Naive thymus-derived CD4-positive, alpha-beta T cell (primary cell): ENCODE data around the gene MYOM3. TPM values are rescaled to one million over a fixed set of nuclear protein-coding genes. Genes with fewer than 3 reads are reported as not detected.

Experiments
- ATAC-seq: fragments of 150-1000 bp; cut with Tn5 transposase; 2 replicates; pipeline ENCODE4 v1.10.0; 2021; ENCODE audit warnings: mild to moderate bottlenecking, moderate library complexity
- CTCF ChIA-PET: fragments of 350-600 bp; sonication (Branson Sonifier 250); formaldehyde crosslinking; loops from one replicate; lab custom pipeline; 2021; ENCODE audit warnings: antibody characterized with exemption; lab: Charles Lee
- POLR2A ChIA-PET: fragments of 350-600 bp; sonication (Branson Sonifier 250); formaldehyde crosslinking; loops from one replicate; lab custom pipeline; 2021; ENCODE audit warnings: antibody characterized with exemption, inconsistent platforms; lab: Charles Lee
- DNase-seq, 9 donors: peaks; one replicate each; pipeline versions ENCODE4 v3.0.0 to v3.0.0-alpha.2; 2020 to 2022; ENCODE audit warnings: mixed read lengths in 1 of 9
- H3K27ac ChIP-seq: one replicate; pipeline ENCODE4 v1.7.0; 2013; ENCODE audit warnings: mild to moderate bottlenecking, low read depth, low read length, moderate library complexity
- H3K27me3 ChIP-seq, 2 donors: one replicate each; pipeline ENCODE4 v1.7.0; 2013; ENCODE audit warnings: low read length in 2 of 2, mild to moderate bottlenecking in 2 of 2, moderate library complexity in 2 of 2; ENCODE audit not compliant: control insufficient read depth in 2 of 2, insufficient read depth in 2 of 2
- H3K36me3 ChIP-seq, 3 experiments: 1 replicate in 2 of 3; 2 replicates in 1 of 3; pipeline ENCODE4 v1.7.0; 2013; ENCODE audit warnings: low read length in 3 of 3, mild to moderate bottlenecking in 3 of 3, moderate library complexity in 1 of 3; ENCODE audit not compliant: insufficient read depth in 3 of 3, control insufficient read depth in 2 of 3
- H3K4me1 ChIP-seq, 2 donors: one replicate each; pipeline ENCODE4 v1.7.0; 2013; ENCODE audit warnings: low read length in 2 of 2, mild to moderate bottlenecking in 2 of 2, moderate library complexity in 1 of 2; ENCODE audit not compliant: control insufficient read depth in 2 of 2, insufficient read depth in 2 of 2
- H3K4me3 ChIP-seq: 2 replicates; pipeline ENCODE4 v1.7.0; 2013; ENCODE audit warnings: mild to moderate bottlenecking, low read length
- H3K9me3 ChIP-seq, 3 experiments: 1 replicate in 2 of 3; 2 replicates in 1 of 3; pipeline ENCODE4 v1.7.0; 2013; ENCODE audit warnings: low read length in 3 of 3; ENCODE audit not compliant: control insufficient read depth in 2 of 3
- H3K27ac Mint-ChIP-seq, 9 donors: one replicate each; pipeline ENCODE4 v1.8.0; 2020 to 2022; ENCODE audit warnings: mixed read lengths in 9 of 9, mild to moderate bottlenecking in 8 of 9, moderate library complexity in 5 of 9, inconsistent platforms in 2 of 9
- H3K27me3 Mint-ChIP-seq, 5 donors: one replicate each; pipeline ENCODE4 v1.8.0; 2021 to 2022; ENCODE audit warnings: mixed read lengths in 5 of 5, mild to moderate bottlenecking in 1 of 5
- H3K36me3 Mint-ChIP-seq, 5 donors: one replicate each; pipeline ENCODE4 v1.8.0; 2020 to 2022; ENCODE audit warnings: mixed read lengths in 5 of 5, mild to moderate bottlenecking in 3 of 5, inconsistent platforms in 1 of 5
- H3K4me1 Mint-ChIP-seq, 7 donors: one replicate each; pipeline ENCODE4 v1.8.0; 2020 to 2022; ENCODE audit warnings: mixed read lengths in 7 of 7, mild to moderate bottlenecking in 3 of 7, inconsistent platforms in 1 of 7
- H3K4me3 Mint-ChIP-seq, 10 donors: one replicate each; pipeline ENCODE4 v1.8.0; 2020 to 2022; ENCODE audit warnings: mild to moderate bottlenecking in 10 of 10, mixed read lengths in 10 of 10, moderate library complexity in 6 of 10, inconsistent platforms in 2 of 10
- H3K9me3 Mint-ChIP-seq, 11 donors: one replicate each; pipeline ENCODE4 v1.8.0; 2020 to 2022; ENCODE audit warnings: mixed read lengths in 11 of 11, mild to moderate bottlenecking in 4 of 11, inconsistent platforms in 1 of 11, moderate library complexity in 1 of 11
- intact Hi-C, 2 donors: fragments of 100-400 bp; cut with micrococcal nuclease; formaldehyde crosslinking; loops; one replicate each; pipeline ENCODE4 v1.15.1; 2023
- polyA plus RNA-seq, 2 donors: library from polyadenylated mRNA; unstranded; fragments of 300-500 nt; fragmentation: Illumina TruSeq; gene quantifications; one replicate each; pipeline ENCODE4 v1.2.3, GENCODE V29; 2021
- total RNA-seq, 6 experiments: library from RNA in 5 of 6; stranded (reverse) in 5 of 6; gene quantifications; 1 replicate in 5 of 6; 2 replicates in 1 of 6; pipeline ENCODE4 v1.2.3 and lab custom pipeline; 2021 to 2026

The MYOM3 gene
- total and polyA plus RNA-seq, 7 experiments from 2014 or later: not detected

DNA sequence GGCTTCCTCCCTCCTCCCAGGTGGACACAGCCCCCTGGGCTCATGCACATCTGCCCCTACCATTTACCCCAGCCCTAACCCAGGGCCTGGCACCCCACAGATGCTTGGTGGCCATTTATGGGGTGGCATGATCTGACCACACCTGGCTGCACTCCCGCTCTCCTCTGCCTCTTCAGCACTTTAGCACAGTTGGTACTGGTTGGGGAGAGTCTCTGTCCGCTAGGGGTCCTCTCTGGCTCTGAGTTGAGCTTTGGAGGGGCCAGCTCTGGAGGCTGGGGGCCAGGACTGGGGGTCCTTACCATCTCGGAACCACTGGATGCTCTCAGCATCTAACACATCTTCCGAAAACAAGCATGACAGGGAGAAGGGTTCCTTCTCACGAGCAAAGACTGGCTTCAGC lies 17.4 kb downstream of the MYOM3 start:
- Mint-ChIP-seq H3K27me3 (peaks cover 0 to 3% (median 0%) of the 10 kb centered on the region in 5 donors), H3K36me3 (no peaks in the 10 kb centered on the region), H3K4me3 (no peak overlapping the region), H3K27ac (no peak overlapping the region), H3K4me1 (no peaks in the 10 kb centered on the region), H3K9me3 (peaks cover 0 to 4% (median 0%) of the 10 kb centered on the region in 11 donors)
- ChIA-PET CTCF (no interaction called here), POLR2A (no interaction called here)
- no peaks in the 10 kb centered on the region for H3K36me3 ChIP-seq
- H3K4me1 ChIP-seq: no peaks in the 10 kb centered on the region
- no peak overlapping the region for H3K27ac ChIP-seq
- no peaks in the 10 kb centered on the region for H3K9me3 ChIP-seq
- H3K4me3 ChIP-seq: no peak overlapping the region
- ATAC-seq (no peak), DNase-seq (no peak)
- intact Hi-C loops: no loop called here
- H3K27me3 ChIP-seq: no peaks in the 10 kb centered on the region

DNA sequence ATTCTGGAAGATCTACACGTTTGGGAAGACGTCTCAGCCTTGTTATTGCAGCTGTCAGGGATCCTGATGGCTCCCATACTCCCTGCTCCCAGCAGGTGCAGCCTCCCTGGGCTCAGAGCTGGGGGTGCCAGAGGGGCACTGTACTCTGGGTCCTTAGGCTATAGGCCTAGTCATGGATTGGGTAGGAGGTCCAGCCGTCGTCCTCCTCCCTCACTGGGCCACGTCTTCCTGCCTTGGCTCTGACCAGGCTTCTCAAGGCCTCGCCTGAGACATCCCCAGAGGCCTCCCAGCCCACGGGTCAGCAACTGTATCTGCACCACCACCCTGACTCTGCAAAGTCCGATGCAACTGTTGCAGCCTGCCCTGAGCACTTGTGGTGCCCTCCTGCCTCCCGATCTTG lies 18.2 kb downstream of the MYOM3 start:
- Mint-ChIP-seq H3K36me3 (no peaks in the 10 kb centered on the region), H3K9me3 (peaks cover 0 to 4% (median 0%) of the 10 kb centered on the region in 11 donors), H3K4me3 (no peak overlapping the region), H3K27ac (no peak overlapping the region), H3K4me1 (no peaks in the 10 kb centered on the region), H3K27me3 (peaks cover 0 to 3% (median 0%) of the 10 kb centered on the region in 5 donors)
- Histone ChIP-seq H3K9me3 (no peaks in the 10 kb centered on the region), H3K4me3 (no peak overlapping the region), H3K27ac (no peak overlapping the region), H3K36me3 (no peaks in the 10 kb centered on the region), H3K4me1 (no peaks in the 10 kb centered on the region), H3K27me3 (no peaks in the 10 kb centered on the region)
- POLR2A ChIA-PET: no interaction called here
- intact Hi-C loops: no loop called here
- ATAC-seq (no peak), DNase-seq (no peak)
- CTCF ChIA-PET: no interaction called here

DNA sequence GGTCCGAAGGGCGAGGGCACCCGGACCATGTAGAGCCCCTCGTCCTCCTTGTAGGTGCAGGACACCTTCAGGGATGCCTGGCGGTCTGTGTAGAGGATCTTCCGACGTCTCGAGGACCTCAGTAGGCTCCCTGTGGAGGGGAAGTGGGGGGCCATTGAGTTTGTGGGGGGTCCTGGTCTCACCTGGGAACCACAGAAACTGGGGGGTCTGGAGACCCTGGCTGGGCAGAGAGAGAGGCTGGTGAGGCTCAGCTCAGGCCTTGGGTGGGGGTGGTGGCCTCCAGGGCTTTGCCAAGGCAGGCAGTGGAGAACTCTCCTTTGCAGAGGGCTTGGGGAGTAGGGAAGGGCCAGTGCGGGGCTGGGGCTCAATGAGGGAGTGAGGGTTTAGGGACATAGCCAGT lies 19.0 kb downstream of the MYOM3 start:
- H3K9me3 ChIP-seq: no peaks in the 10 kb centered on the region
- ATAC-seq: no peak
- no peaks in the 10 kb centered on the region for H3K36me3 ChIP-seq
- ChIA-PET POLR2A (no interaction called here), CTCF (no interaction called here)
- DNase-seq: no peak
- Mint-ChIP-seq H3K27me3 (peaks cover 0 to 3% (median 0%) of the 10 kb centered on the region in 5 donors), H3K27ac (no peak overlapping the region), H3K4me3 (no peak overlapping the region), H3K36me3 (no peaks in the 10 kb centered on the region), H3K9me3 (peaks cover 0 to 4% (median 0%) of the 10 kb centered on the region in 11 donors), H3K4me1 (no peaks in the 10 kb centered on the region)
- no peak overlapping the region for H3K4me3 ChIP-seq
- no peaks in the 10 kb centered on the region for H3K4me1 ChIP-seq
- intact Hi-C loops: no loop called here
- no peak overlapping the region for H3K27ac ChIP-seq
- H3K27me3 ChIP-seq: no peaks in the 10 kb centered on the region

DNA sequence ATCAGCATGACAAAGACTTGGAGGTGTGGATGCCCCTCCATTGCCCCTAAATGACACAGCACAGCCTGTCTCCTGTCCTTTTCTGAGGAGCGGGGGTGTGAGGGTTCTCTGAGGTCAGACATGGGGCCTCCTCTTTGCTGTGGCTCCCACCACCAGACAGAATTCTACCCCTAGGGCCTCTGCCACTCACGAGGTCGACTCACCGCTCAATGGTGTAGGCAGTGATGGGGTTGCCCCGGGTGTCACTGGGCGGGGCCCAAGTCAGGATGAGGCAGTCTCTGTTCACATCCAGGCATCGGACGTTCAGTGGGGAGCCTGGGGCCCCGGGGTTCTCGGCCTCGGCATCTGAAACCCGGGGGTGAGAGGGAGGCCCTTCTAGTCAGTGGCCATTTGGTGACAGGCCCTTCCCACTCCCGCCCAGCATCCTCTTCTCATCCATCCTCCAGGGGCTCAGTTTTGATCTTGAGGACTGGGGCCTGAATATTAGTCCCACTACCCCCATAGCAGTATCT lies 19.9 kb downstream of the MYOM3 start:
- CTCF ChIA-PET: no interaction called here
- intact Hi-C loops: no loop called here
- no peaks in the 10 kb centered on the region for H3K27me3 ChIP-seq

DNA sequence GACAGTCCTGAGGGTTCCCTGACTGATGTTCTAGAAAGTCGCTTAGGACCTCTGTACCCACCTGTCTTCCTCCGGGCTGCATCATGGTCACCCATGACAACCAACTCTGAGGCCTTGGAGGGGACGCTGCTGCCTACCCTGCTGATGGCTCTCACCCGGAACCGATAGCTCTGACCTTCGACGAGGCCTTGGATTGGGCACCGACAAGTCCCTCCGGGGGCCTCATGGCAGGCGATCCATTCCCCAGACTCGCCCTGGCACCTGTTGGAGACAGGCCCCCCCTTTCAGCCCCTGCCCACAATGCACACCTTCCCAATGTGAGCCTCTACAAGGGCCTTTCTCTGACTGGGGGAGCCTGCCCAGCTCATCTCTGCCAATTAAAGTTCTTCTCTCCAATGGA lies 21.2 kb downstream of the MYOM3 start:
- ChIA-PET POLR2A (no interaction called here), CTCF (interaction anchor here (0.7 kb wide), 1 partner anchor 1345 kb away, joined by 3 read pairs; no protein-coding TSS in a partner anchor)
- ATAC-seq (no peak), DNase-seq (no peak)
- Mint-ChIP-seq H3K27me3 (peaks cover 0 to 8% (median 2%) of the 10 kb centered on the region in 5 donors), H3K4me1 (peaks cover 0 to 3% (median 0%) of the 10 kb centered on the region in 7 donors), H3K36me3 (no peaks in the 10 kb centered on the region), H3K9me3 (no peaks in the 10 kb centered on the region), H3K4me3 (no peak overlapping the region), H3K27ac (no peak overlapping the region)
- no peaks in the 10 kb centered on the region for H3K36me3 ChIP-seq
- H3K27me3 ChIP-seq: no peaks in the 10 kb centered on the region
- intact Hi-C loops: no loop called here
- no peak overlapping the region for H3K27ac ChIP-seq
- no peak overlapping the region for H3K4me3 ChIP-seq
- no peaks in the 10 kb centered on the region for H3K4me1 ChIP-seq
- no peaks in the 10 kb centered on the region for H3K9me3 ChIP-seq

More for the DNA sequence above, 19.9 kb downstream of the MYOM3 start:
- Histone ChIP-seq H3K9me3 (no peaks in the 10 kb centered on the region), H3K27ac (no peak overlapping the region), H3K4me3 (no peak overlapping the region), H3K36me3 (no peaks in the 10 kb centered on the region), H3K4me1 (no peaks in the 10 kb centered on the region)
- no peak for ATAC-seq
- Mint-ChIP-seq H3K4me3 (no peak overlapping the region), H3K27ac (no peak overlapping the region), H3K27me3 (peaks cover 0 to 5% (median under 1%) of the 10 kb centered on the region in 5 donors), H3K4me1 (peaks cover 0 to 2% (median 0%) of the 10 kb centered on the region in 7 donors), H3K36me3 (no peaks in the 10 kb centered on the region), H3K9me3 (peaks cover 0 to 4% (median 0%) of the 10 kb centered on the region in 11 donors)
- POLR2A ChIA-PET: no interaction called here
- no peak for DNase-seq

DNA sequence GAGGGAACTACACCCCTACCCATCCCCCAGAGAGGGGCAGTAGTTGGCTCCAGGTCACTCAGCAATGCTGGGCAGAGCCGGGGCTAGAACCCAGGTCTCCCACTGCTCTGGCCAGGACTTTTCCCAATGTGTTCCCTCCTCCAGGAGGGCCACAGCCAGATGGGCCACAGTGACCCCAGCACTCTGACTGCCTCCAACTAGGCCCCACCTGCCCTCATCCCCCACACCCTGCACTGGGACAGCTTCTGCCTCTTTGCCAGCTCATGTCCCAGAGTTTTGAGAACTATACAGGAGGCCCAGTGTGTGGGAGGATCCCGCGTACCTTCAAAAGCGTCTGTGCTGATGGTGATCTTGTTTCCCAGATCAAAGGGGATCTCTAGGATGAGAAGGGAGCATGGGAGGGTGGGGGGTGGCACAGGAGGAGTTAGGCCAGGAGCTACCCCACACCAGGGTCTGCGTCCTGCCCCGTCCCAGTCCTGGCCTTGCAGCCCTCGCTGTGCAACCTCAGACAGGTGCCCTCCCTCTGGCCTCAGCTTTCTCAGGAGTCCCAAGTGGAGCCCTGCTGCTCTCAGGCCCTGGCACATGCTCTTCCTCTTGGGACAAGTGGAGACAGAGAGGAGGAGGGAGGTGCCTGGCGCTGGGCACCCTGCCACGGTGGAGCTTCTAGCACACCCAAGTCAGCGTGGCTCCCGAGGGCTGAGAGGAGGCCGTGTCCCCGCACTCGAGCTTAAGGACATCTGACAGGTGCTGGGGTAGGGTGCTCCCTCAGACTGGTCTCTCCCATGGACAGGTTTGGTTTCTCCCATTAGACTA lies 22.0 kb downstream of the MYOM3 start:
- POLR2A ChIA-PET: no interaction called here
- DNase-seq (no peak), ATAC-seq (no peak)
- intact Hi-C loops: no loop called here
- Mint-ChIP-seq H3K36me3 (no peaks in the 10 kb centered on the region), H3K9me3 (no peaks in the 10 kb centered on the region), H3K4me1 (peaks cover 0 to 3% (median 0%) of the 10 kb centered on the region in 7 donors), H3K27me3 (peaks cover 0 to 8% (median 3%) of the 10 kb centered on the region in 5 donors), H3K4me3 (no peak overlapping the region), H3K27ac (no peak overlapping the region)
- Histone ChIP-seq H3K36me3 (no peaks in the 10 kb centered on the region), H3K27me3 (no peaks in the 10 kb centered on the region), H3K27ac (no peak overlapping the region), H3K4me1 (no peaks in the 10 kb centered on the region), H3K4me3 (no peak overlapping the region), H3K9me3 (no peaks in the 10 kb centered on the region)
- CTCF ChIA-PET: no interaction called here
